IMR-90 (cell line): ENCODE measurements around the gene TTC38. TPM values are rescaled to one million over a fixed set of nuclear protein-coding genes. Genes with fewer than 3 reads are reported as not detected.

Experiments used
- ATAC-seq: fragments of 200-7000 bp; cut with Tn5 transposase; 2 replicates; pipeline ENCODE4 v1.9.1; 2020; ENCODE audit warnings: low read depth, mild to moderate bottlenecking, moderate library complexity
- BruUV-seq: library from RNA; stranded (reverse); fragments of 400-500 nt; replicated peaks from 2 replicates; lab custom pipeline; 2021; lab: Mats Ljungman, UMichigan
- CTCF ChIA-PET: fragments of 300-600 bp; formaldehyde crosslinking; extraction: SDS; loops from one replicate; lab custom pipeline; 2021; ENCODE audit warnings: antibody characterized with exemption; lab: Yijun Ruan, JAX
- POLR2A ChIA-PET: fragments of 300-600 bp; sonication (Branson Sonifier 250); formaldehyde crosslinking; loops from one replicate; lab custom pipeline; 2022; ENCODE audit warnings: antibody characterized with exemption; ENCODE audit not compliant: unreplicated experiment; lab: Charles Lee
- DNase-seq: peaks from one replicate; pipeline ENCODE4 v3.0.0; 2013
- H2AFZ ChIP-seq: replicated peaks from 2 replicates; pipeline ENCODE3; 2013; ENCODE audit warnings: low read length, mild to moderate bottlenecking; ENCODE audit not compliant: poor library complexity
- H2AK5ac ChIP-seq: 2 replicates; pipeline ENCODE4 v1.6.1; 2013; ENCODE audit warnings: low read depth, low read length, inconsistent platforms
- H2AK9ac ChIP-seq: replicated peaks from 2 replicates; pipeline ENCODE3; 2013; ENCODE audit warnings: mild to moderate bottlenecking, low read depth, low read length, moderate library complexity; ENCODE audit not compliant: poor library complexity
- H2BK120ac ChIP-seq: 2 replicates; pipeline ENCODE4 v1.6.1; 2013; ENCODE audit warnings: low read depth, low read length, inconsistent platforms
- H2BK15ac ChIP-seq: 3 replicates; pipeline ENCODE4 v1.6.1; 2013; ENCODE audit warnings: low read depth, low read length, inconsistent platforms
- H2BK20ac ChIP-seq: 2 replicates; pipeline ENCODE4 v1.6.1; 2013; ENCODE audit warnings: low read depth, mild to moderate bottlenecking, inconsistent platforms, low read length, moderate library complexity
- H2BK5ac ChIP-seq: 2 replicates; pipeline ENCODE4 v1.6.1; 2013; ENCODE audit warnings: mild to moderate bottlenecking, low read depth, low read length, inconsistent platforms; ENCODE audit not compliant: poor library complexity, severe bottlenecking
- H3K14ac ChIP-seq: replicated peaks from 2 replicates; pipeline ENCODE4 v1.6.1; 2013; ENCODE audit warnings: low read depth, low read length, inconsistent platforms
- H3K18ac ChIP-seq: 2 replicates; pipeline ENCODE4 v1.6.1; 2013; ENCODE audit warnings: low read depth, low read length, control low read depth
- H3K23ac ChIP-seq: 2 replicates; pipeline ENCODE4 v1.6.1; 2013; ENCODE audit warnings: low read depth, low read length, inconsistent platforms
- H3K27ac ChIP-seq: 2 replicates; pipeline ENCODE4 v1.5.1; 2013; ENCODE audit warnings: mild to moderate bottlenecking, control low read depth, low read length; ENCODE audit not compliant: insufficient read depth
- H3K27me3 ChIP-seq: 2 replicates; pipeline ENCODE4 v1.6.1; 2013; ENCODE audit warnings: low read length; ENCODE audit not compliant: control insufficient read depth, insufficient read depth
- H3K36me3 ChIP-seq: 2 replicates; pipeline ENCODE4 v1.6.1; 2013; ENCODE audit warnings: low read length, mixed read lengths; ENCODE audit not compliant: control insufficient read depth, insufficient read depth
- H3K4ac ChIP-seq: 2 replicates; pipeline ENCODE4 v1.6.1; 2013; ENCODE audit warnings: low read depth, low read length, inconsistent platforms
- H3K4me1 ChIP-seq: 2 replicates; pipeline ENCODE4 v1.6.1; 2013; ENCODE audit warnings: low read length, mixed read lengths; ENCODE audit not compliant: control insufficient read depth, insufficient read depth
- H3K4me2 ChIP-seq: 2 replicates; pipeline ENCODE4 v1.6.1; 2013; ENCODE audit warnings: low read depth, mild to moderate bottlenecking, control low read depth, low read length, moderate library complexity
- H3K4me3 ChIP-seq: 2 replicates; pipeline ENCODE4 v1.5.1; 2013; ENCODE audit warnings: low read depth, mild to moderate bottlenecking, control low read depth, low read length, moderate library complexity; ENCODE audit not compliant: insufficient read depth
- H3K56ac ChIP-seq: 2 replicates; pipeline ENCODE4 v1.6.1; 2013; ENCODE audit warnings: low read length, inconsistent platforms; ENCODE audit not compliant: insufficient read depth; ENCODE audit errors: extremely low read depth
- H3K79me1 ChIP-seq, 2 experiments: 2 replicates each; pipeline ENCODE4 v1.6.1; 2013; ENCODE audit warnings: low read length in 2 of 2, inconsistent platforms in 1 of 2, low read depth in 1 of 2
- H3K9ac ChIP-seq: 2 replicates; pipeline ENCODE4 v1.6.1; 2013; ENCODE audit warnings: low read depth, low read length, control low read depth
- H3K9me1 ChIP-seq: 2 replicates; pipeline ENCODE4 v1.6.1; 2013; ENCODE audit warnings: low read length, inconsistent platforms; ENCODE audit not compliant: insufficient read depth
- H3K9me3 ChIP-seq: 2 replicates; pipeline ENCODE4 v1.6.1; 2013; ENCODE audit warnings: low read length; ENCODE audit not compliant: control insufficient read depth, insufficient read depth
- H4K20me1 ChIP-seq: 2 replicates; pipeline ENCODE4 v1.6.1; 2013; ENCODE audit warnings: low read length, inconsistent platforms; ENCODE audit not compliant: insufficient read depth
- H4K5ac ChIP-seq: 2 replicates; pipeline ENCODE4 v1.6.1; 2013; ENCODE audit warnings: mild to moderate bottlenecking, low read depth, low read length, control low read depth
- H4K8ac ChIP-seq, 2 experiments: 2 replicates each; pipeline ENCODE4 v1.6.1; 2013; ENCODE audit warnings: low read depth in 2 of 2, low read length in 2 of 2, control low read depth in 1 of 2, inconsistent platforms in 1 of 2
- H4K91ac ChIP-seq: 2 replicates; pipeline ENCODE4 v1.6.1; 2013; ENCODE audit warnings: low read depth, low read length, inconsistent platforms; ENCODE audit not compliant: insufficient read depth
- BHLHE40 ChIP-seq: fragments of 150-350 bp; IDR thresholded peaks from 2 replicates; pipeline ENCODE4 v1.6.1; 2016; ENCODE audit warnings: mild to moderate bottlenecking, low read depth, low read length
- CEBPB ChIP-seq: IDR thresholded peaks from 2 replicates; pipeline ENCODE4 v1.6.1; 2012; ENCODE audit warnings: low read depth, low read length, improper control_type of control experiment
- CTCF ChIP-seq: conservative IDR thresholded peaks from 2 replicates; pipeline ENCODE4 v1.5.1; 2012; ENCODE audit warnings: mild to moderate bottlenecking, low read depth, low read length, improper control_type of control experiment
- FOS ChIP-seq: fragments of 150-350 bp; IDR thresholded peaks from 2 replicates; pipeline ENCODE4 v1.6.1; 2016; ENCODE audit warnings: low read depth, low read length
- MAZ ChIP-seq: IDR thresholded peaks from 2 replicates; pipeline ENCODE4 v1.6.1; 2012; ENCODE audit warnings: low read depth, mild to moderate bottlenecking, low read length, improper control_type of control experiment, moderate library complexity, borderline replicate concordance
- MXI1 ChIP-seq: IDR thresholded peaks from 2 replicates; pipeline ENCODE4 v1.6.1; 2012; ENCODE audit warnings: low read depth, mild to moderate bottlenecking, low read length, moderate library complexity, borderline replicate concordance
- NFE2L2 ChIP-seq: fragments of 150-350 bp; IDR thresholded peaks from 2 replicates; pipeline ENCODE4 v1.6.1; 2016; ENCODE audit warnings: low read depth, mild to moderate bottlenecking, low read length
- POLR2A ChIP-seq: IDR thresholded peaks from 2 replicates; pipeline ENCODE4 v1.6.1; 2012; ENCODE audit warnings: mild to moderate bottlenecking, low read depth, low read length
- RAD21 ChIP-seq: IDR thresholded peaks from 2 replicates; pipeline ENCODE4 v1.6.1; 2012; ENCODE audit warnings: low read length, improper control_type of control experiment
- RCOR1 ChIP-seq: IDR thresholded peaks from 2 replicates; pipeline ENCODE4 v1.6.1; 2012; ENCODE audit warnings: mild to moderate bottlenecking, low read length, improper control_type of control experiment; ENCODE audit not compliant: insufficient replicate concordance
- SMC3 ChIP-seq: fragments of 150-350 bp; IDR thresholded peaks from 2 replicates; pipeline ENCODE4 v1.6.1; 2016; ENCODE audit warnings: low read depth, mild to moderate bottlenecking, antibody characterized with exemption, low read length, moderate library complexity
- USF2 ChIP-seq: fragments of 150-350 bp; IDR thresholded peaks from 2 replicates; pipeline ENCODE4 v1.6.1; 2017; ENCODE audit warnings: mild to moderate bottlenecking, antibody characterized with exemption, low read length, low read depth
- WGBS, 2 experiments: methylation state at CpG; one replicate each; pipeline versions ENCODE4 v1.1.5 to v1.1.7; 2013; ENCODE audit warnings: missing lambda C conversion rate in 2 of 2; ENCODE audit not compliant: insufficient read length in 1 of 2; ENCODE audit errors: extremely low coverage in 2 of 2; 5-methylcytosine and 5-hydroxymethylcytosine counted together
- dilution Hi-C: fragments of 300-500 bp; cut with HindIII; formaldehyde crosslinking; loops from one replicate; pipeline ENCODE4 v1.14.3; 2018; ENCODE audit warnings: low sequenced_read_pairs; ENCODE audit not compliant: unreplicated experiment
- in situ Hi-C: fragments of 300-500 bp; cut with MboI; formaldehyde crosslinking; loops from 3 replicates; pipeline ENCODE4 v1.14.3; 2019; ENCODE audit warnings: low sequenced_read_pairs, inconsistent platforms, mixed read lengths
- intact Hi-C: fragments of 100-400 bp; cut with micrococcal nuclease; formaldehyde crosslinking; loops from 2 replicates; pipeline ENCODE4 v1.10.0; 2022
- polyA plus RNA-seq, 3 experiments: library from polyadenylated mRNA; depleted of rRNA; stranded (reverse); fragments of >200 nt; gene quantifications; 2 replicates each; pipeline ENCODE4 v1.2.3, GENCODE V29; 2012; ENCODE audit warnings: low replicate concordance in 1 of 3
- total RNA-seq: library from RNA; depleted of rRNA; stranded (reverse); fragments of >200 nt; gene quantifications from 2 replicates; pipeline ENCODE4 v1.2.3, GENCODE V29; 2012

The TTC38 gene
- total and polyA plus RNA-seq, 2 of the 4 experiments (the other 2 are of a cell fraction) = 43.6 to 52.3 TPM

GRCh38 chr22:46338636-46339035, 70.8 kb downstream of the TTC38 start:
- no peak overlapping the region for H2BK120ac ChIP-seq
- dilution Hi-C loops (no loop called here), in situ Hi-C loops (no loop called here)

More at GRCh38 chr22:46338636-46339035, 70.8 kb downstream of the TTC38 start:
- no peaks in the 10 kb centered on the region for H3K9me3 ChIP-seq
- H2BK15ac ChIP-seq = no peak overlapping the region
- no peak overlapping the region for H3K4ac ChIP-seq
- no peak overlapping the region for H4K8ac ChIP-seq
- H3K18ac ChIP-seq = no peak overlapping the region
- intact Hi-C loops = no loop called here
- no peak overlapping the region for H3K4me3 ChIP-seq
- H2BK20ac ChIP-seq = no peak overlapping the region
- ATAC-seq (no peak), DNase-seq (no peak)
- H4K20me1 ChIP-seq = peaks cover 9% of the 10 kb centered on the region; the same call in 1 of the 2 replicates
- no peak overlapping the region for H3K9ac ChIP-seq
- no peak overlapping the region for H3K23ac ChIP-seq
- CTCF ChIA-PET = interaction anchor here (0.6 kb wide), 1 partner anchor 11 kb away, joined by 4 read pairs; no protein-coding TSS in a partner anchor
- WGBS, 2 experiments = 86% methylated on average over 8 of the region's 8 CpGs; no CpG with 5 or more reads in 1 of the 2 experiments
- peaks cover 42% of the 10 kb centered on the region for H3K36me3 ChIP-seq
- peaks cover 34 to 41% of the 10 kb centered on the region in 2 experiments for H3K79me1 ChIP-seq
- no peak overlapping the region for H2AK5ac ChIP-seq
- no peak overlapping the region for H3K4me2 ChIP-seq
- H3K27ac ChIP-seq = no peak overlapping the region
- H2AFZ ChIP-seq = no peak overlapping the region
- no peak overlapping the region for H4K91ac ChIP-seq
- no peak overlapping the region for H4K5ac ChIP-seq
- no TSS peak for BruUV-seq
- H3K56ac ChIP-seq = no peak overlapping the region
- TF ChIP-seq MAZ (no peak), NFE2L2 (no peak), CEBPB (no peak), RCOR1 (no peak), BHLHE40 (no peak), MXI1 (no peak), POLR2A (no peak), RAD21 (no peak), USF2 (no peak), SMC3 (no peak), CTCF (no peak), FOS (no peak)
- H3K14ac ChIP-seq = no peak overlapping the region
- peaks cover 2% of the 10 kb centered on the region; the same call in 1 of the 2 replicates for H3K4me1 ChIP-seq
- H2BK5ac ChIP-seq = no peak overlapping the region
- no peaks in the 10 kb centered on the region for H3K27me3 ChIP-seq
- POLR2A ChIA-PET = no interaction called here
- H2AK9ac ChIP-seq = no peak overlapping the region
- H3K9me1 ChIP-seq = peaks cover 6% of the 10 kb centered on the region; the same call in 1 of the 2 replicates
